ENCODE results near the gene STXBP4.

Gene STXBP4

DNA sequence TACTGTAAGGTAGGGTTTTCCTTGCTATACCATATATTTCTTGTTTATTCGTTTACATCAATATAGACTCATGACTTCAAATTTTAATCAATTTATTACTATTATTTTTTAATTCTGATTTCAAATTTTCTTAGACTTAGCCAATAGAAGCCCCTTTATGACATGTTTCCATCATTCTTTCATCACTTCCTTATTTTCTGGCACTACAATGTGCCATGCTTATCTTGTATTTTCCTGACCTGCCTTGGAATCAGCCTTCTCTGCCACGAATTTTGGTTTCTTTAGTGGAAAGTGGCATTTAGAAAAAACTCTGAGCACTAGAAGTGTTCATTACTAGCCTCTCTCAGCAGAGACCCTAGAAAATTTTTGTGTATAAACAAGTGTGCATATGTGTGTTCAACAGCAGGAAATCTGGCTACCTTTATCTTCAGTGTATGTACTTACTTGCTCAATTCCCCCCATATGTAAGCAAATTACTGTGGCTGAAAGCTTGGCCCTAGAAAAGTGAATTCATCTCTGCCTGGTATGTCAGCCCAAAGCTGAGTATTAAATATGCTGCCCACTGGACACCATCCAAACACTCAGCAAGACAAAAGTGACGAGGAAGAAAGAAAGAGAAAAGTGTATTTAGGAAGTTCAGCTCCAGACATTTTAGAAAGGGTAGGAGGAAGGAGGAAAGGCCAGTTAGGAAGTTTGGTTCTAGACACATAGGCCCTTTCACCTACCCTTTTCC, 4.0 kb downstream of the STXBP4 start:
- DNase-seq, result no peak

DNA sequence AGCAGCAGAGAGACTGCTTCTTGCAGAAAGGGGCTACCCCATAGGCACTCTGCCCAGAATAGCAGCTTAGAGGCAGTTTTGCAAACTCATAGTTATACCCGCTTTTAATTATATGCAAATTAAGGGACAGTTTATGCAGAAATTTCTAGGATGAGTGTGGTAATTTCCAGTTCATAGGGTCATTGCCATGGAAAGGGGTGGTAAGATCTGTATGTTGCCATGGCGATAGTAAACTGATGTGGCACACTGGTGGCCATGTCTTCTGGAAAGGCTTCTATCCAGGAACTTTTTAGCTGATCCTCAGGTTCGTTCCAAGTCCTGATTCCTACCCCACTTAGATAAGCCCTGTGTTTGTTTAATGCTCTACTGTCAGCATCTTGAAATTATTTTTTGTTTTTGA, 6.2 kb downstream of the STXBP4 start:
- no peak for DNase-seq

DNA sequence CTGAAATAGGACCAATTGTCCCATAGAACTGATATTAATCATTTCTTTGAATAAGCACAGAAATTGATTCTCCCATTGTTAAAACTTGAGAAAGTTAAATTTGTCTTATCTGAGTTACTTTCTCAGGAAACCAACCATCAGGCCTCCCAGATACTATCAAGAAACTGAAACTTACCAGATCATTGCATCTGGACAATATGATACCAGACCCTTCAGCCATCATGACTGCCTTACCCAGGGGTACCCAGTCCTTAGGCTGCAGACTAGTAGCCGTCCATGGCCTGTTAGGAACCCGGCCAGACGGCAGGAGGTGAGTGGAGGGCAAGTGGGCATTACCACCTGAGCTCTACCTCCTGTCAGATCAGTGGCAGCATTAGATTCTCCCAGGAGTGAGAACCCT, 7.8 kb downstream of the STXBP4 start:
- DNase-seq, result no peak

DNA sequence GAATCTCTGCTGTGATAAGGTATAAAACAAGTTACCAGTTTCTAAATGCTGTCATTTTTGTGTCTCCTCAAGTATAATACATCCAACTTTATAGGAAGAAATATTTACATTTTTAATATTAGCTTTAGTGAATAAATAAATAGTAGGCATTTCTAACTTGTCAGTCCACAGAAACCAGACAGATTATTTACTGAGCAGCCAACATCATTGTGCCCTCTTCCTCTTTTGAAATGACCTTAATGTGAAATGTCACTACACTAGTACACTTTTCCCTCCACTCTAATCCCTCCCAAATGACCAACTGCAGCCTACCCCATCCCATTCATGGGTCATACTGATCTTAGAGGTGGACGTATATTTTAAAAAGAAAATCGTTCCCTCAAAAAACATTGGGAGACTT, 9.2 kb downstream of the STXBP4 start:
- no peak for DNase-seq

DNA sequence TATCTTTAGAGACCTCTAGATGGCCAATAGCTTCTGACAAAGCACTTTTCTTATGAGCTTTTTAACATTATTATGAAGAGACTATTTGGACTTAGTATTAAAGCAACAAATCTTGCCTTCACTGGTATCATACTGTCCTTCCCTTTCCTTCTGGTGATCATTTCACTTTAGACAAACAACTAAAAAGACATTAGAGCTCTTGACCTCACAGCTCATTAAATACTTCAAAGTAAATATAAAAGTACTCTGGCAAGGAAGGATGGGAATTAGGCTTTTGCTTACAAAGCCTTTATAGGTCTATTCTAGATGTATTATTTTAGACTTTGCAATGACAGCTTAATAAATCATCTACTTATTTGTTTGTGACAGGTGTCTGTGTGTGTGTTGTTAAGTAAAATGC, 11.1 kb downstream of the STXBP4 start:
- DNase-seq, result no peak

DNA sequence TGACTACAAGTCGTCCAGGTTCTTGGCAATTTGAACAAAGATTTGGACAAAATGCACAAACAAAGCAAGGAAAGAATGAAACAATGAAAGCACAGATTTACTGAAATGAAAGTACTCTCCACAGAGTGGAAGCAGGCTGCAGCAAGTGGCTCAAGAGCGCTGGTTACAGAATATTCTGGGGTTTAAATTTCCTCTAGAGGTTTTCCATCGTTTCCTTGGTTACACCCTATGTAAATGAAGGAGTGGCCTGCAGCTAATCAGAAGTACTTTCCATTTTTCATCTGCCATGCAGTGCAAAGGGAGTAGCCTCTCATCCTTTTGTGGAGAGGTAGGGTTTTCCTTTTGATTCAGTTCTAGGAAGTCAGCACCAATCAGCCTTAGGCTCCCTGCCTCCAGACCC, 11.8 kb downstream of the STXBP4 start:
- no peak for DNase-seq

DNA sequence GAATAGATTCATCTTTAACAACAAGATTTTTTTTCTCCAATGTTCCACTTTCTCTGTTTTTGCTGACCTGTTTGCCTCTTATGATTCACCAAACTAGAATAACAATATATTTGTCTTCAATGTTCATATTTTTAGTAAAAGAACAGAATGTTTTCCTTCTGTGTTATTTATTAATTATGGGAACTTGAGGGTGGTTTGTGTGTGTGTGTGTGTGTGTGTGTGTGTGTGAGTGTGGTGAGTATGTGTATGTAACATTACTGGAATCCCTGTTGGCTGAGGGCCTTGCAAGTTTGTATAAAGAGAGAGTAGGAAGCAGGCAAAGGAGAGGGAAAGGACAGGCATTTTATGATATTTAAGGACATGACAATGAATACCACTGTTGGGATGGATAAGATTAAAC, 13.8 kb downstream of the STXBP4 start:
- no peak for DNase-seq

DNA sequence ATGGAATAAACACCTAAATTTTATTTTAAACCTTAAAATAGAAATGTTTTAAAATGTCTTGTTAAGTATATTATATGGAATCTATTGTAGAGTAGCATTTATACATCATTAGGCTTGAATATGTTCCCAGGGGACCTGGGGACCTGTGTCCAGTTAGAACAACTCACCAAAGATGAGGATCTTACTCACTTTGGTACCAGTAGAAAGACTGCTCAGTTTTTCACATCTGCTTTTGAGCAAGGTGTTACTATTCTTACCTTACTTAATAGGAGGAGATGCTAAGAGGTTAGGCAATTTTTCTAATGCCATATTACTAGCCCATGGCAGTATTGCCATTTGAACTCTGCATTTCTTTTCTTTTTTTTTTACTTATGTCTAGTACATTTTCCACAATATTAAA, 14.7 kb downstream of the STXBP4 start:
- DNase-seq, result no peak

DNA sequence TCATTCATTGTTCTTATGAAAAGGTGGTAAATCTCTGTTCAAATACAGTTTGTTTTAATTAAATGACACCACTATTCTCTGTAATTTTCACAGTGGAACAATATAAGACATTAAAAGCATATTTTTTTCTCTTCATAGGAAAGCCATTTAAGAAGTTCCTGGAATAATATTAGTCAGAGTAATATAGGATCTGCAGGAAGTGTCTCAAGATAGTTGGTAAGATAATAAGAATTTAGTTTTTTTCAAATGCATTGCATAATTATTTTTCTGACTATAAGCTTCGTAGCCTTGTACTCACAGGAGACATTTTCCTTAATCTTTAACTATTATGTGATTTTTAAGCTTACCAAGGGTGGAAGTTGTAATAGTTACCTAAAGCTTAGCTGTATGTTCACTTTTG, 16.9 kb downstream of the STXBP4 start:
- no peak for DNase-seq

DNA sequence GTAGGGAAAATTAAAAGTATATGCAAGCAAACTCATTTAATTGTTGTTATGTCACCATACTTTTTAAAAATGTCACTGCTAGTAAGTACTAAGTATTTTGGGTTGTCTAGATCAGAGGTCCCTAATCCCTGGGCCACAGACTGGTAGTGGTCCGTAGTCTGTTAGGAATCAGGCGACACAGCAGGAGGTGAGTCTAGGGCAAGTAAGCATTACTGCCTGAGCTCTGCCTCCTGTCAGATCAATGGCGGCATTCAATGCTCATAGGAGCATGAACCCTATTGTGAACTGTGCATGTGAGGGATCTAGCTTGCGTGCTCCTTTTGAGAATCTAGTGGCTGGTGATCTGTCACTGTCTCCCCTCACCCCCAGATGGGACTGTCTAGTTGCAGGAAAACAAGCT, 21.6 kb downstream of the STXBP4 start:
- no peak for DNase-seq

DNA sequence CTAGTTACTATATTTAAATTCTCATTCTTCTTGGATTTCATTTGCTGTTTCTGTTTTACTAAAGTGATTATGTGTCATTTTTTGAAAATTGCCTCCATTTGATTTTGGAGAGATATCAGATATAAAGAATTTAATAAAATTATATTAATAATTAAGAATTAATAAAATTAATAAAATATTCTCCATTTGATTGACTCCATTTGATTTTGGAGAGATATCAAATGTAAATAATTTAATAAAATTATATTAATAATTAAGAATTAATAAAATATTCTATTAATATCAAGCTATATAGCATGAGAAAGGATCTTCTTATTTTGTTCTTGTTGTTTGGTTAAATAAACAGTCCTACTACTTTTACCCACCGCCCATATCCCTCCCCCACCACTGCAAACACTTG, 23.0 kb downstream of the STXBP4 start:
- DNase-seq, result no peak

DNA sequence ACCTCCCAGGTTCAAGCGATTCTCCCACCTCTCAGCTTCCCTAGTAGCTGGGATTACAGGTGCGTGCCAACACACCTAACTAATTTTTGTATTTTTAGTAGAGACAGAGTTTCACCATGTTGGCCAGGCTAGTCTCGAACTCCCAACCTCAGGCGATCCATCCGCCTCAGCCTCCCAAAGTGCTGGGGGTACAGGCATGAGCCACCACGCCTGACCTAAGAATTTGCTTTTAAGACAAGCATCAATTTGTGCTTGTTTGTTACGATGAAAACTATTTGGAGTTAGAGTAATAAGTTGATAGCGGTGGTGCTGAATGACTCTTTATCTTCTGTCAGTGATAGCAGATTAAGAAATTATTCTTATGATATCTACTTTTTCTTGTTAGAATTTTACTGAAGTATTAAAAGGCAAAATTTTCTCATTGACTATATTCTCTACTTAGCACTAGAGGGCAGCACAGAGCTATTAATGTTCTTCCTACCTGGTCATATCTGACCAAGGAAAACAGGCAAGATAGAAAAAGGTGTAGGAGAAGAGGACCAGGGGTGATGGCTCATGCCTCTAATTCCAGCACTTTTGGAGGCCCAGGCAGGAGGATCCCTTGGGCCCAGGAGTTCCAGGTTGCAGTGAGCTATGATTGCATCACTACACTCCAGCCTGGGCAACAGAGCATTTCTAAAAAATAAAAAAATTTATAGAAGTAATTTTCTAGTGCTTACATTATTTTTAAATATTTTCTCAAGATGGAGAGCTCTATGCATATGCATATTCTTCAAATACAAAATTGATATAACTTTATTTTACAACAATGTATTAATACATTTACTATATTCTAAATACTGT, 24.5 kb downstream of the STXBP4 start:
- no peak for DNase-seq

DNA sequence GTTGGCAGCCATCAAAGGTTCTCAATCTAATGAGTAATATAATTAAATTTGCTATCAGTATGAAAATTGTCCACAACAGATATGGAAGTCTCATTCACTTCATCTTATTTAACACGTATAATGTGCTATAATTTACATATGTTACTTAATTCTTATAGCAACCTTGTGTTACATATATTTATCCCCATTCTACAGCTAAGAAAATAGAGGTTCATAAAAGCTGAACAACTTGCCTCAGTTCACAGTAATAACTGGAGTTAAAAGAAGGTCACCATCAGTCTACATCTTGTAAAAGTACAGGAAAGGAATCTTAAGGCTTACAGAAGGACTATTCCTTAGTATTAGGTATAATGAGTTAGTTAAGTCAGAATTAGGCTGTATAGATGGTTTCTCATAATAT, 27.9 kb downstream of the STXBP4 start:
- no peak for DNase-seq

DNA sequence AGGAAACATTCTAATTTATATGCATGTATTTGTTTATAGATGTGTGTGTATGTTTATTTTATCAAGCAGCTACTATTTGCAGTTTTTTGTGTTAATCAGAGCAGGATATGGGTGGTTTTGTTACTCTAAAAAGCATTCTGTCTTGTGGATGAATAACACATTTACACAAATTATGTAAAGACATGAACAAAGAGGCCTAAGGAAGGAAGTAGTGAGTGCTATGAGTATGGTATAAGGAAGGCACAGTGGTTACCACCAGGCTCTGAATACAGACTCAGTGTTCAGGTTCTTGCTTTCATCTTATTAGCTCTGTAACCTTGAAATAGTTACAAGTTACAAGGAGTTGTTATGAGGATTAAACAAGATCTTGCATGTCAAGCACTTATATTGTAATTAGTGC, 33.9 kb downstream of the STXBP4 start:
- DNase-seq, result no peak

DNA sequence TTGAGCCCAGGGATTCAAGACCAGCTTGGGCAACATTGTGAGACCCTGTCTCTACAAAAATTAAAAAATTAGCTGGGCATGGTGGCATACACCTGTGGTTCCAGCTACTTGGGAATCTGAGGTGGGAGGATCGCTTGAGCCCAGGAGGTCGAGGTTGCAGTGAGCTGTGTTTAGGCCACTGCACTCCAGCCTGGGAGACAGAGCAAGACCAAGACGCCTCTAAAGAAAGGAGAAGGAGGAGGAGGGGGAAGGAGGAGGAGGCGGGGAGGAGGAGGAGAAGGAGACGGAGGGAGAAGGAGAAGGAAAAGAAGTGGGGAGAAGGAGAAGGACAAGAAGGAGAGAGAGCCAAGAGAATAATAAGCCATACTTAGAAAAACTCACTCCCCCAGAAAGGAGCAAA, 35.9 kb downstream of the STXBP4 start:
- DNase-seq, result no peak

DNA sequence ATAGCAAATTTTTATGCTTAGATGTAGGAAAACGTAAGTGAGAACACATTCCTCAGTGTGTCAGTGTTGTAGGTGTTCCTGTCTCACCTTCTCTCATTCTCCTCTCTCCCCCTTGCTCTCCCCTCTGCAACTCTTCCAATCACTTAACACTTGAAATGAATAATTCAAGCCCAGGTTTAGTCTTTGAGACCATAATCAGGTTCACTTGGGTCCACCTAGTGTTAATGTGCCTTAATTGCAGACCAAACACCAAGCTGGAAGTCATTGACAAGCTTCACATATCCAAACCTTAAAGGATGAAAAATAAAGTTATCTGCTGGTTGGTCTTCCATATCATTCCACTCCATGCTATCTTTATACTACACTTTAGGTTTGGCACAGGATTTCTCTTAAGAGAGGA, 37.0 kb downstream of the STXBP4 start:
- DNase-seq, result no peak

DNA sequence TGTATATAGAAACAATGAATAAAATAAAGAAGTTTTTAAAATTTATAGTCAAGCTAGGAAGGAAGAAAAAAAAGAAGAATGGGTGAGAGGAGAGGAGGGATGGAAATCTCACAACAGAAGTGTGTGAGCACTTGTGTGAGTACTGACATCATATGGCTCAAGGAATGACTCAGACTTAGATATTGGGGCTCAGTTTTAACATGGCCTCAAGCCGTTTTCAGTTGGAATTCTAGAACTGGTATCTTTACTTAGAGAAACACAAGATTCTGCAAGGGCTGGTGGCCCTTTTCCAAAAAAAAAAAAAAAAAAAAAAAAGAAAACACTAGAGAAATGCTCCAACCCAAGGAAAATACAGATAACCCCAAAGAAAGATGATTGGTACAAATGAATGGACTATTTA, 55.1 kb downstream of the STXBP4 start:
- DNase-seq, result no peak

DNA sequence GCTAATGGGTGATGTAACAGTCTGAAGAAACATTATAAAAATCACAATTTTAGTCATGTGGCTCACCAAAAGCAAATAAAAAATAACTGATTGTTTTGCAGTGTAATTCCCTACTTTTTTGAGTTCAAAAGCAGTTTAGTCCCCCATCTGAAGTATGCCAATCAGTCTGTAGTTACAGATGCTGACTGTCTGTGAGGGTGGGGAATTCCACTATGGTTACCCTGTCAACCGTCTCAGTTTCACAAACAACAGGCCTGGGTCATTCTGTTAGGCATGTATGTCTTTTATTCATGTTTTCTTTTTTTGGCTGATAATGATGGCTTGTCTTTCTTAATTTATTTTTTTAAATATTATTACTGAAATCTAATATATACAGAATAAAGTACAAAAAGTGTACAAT, 69.3 kb downstream of the STXBP4 start:
- DNase-seq, result no peak

DNA sequence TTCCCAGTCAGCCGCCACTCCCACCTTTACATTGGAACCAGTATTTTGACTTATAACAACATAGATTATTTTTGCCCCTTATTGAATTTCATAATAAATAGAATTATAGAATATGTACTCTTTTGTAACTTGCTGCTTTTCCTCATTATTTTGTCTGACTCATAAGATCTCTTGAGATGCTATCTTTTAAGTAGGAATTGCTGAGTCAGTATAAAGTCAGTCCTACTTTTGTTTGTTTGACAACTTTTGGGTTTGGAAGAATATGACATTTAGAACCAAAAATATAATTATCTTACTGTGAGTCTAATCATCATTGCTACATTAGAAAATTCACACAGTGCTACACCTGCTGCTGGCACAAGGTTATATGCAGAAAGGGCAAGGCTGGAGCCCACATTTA, 69.7 kb downstream of the STXBP4 start:
- no peak for DNase-seq

DNA sequence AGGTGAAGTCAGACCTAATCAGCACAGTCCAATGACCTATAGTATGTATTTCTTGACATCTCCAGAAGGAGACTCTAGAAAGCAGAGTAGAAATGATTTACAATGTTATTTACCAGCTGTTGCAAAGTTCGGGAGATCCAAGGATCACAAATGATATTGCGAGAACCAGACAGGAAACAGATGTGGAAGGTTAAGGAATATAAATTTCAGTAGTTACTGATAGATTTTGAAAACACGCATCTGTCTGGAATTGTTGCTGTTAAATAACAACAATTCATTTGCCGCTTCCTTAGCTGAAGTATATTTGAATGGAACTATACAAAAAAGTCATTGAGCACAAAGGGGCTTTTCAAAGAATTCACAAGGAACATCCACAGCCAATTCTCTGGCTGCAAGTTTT, 72.0 kb downstream of the STXBP4 start:
- no peak for DNase-seq

DNA sequence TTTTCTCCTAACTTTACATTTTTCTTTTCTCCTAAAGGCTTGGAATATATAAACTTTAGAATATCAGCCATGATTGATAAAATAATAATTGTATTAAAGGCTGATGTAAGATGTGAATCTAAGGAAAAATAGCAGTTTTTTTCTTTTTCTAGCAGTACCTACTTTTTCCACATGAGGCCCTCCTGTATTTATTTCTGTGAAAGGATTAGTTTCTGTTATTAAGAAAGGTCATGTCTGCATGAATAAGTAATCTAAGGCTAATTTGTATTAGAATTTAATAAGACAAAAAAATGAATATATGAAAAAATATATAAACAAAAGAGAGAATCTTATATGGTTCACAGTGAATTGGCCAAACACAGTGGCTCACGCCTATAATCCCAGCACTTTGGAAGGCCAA, 85.3 kb downstream of the STXBP4 start:
- DNase-seq, result no peak

DNA sequence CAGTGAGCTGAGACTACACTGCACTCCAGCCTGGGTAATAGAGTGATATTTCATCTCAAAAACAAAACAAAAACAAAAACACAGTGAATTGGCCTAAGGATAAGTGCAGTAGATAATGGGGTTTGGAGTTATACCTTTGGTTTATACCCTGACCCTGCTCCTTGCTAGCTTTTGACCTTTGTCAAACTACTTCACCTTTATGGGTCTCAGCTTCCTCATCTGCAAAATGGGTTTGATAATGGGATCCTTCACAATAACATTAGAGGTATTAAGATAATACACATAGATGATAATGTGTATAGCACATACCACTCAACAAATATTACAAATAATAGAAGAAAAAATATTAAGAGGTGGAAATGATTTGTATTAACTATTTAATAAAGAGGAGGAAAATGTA, 85.9 kb downstream of the STXBP4 start:
- no peak for DNase-seq

DNA sequence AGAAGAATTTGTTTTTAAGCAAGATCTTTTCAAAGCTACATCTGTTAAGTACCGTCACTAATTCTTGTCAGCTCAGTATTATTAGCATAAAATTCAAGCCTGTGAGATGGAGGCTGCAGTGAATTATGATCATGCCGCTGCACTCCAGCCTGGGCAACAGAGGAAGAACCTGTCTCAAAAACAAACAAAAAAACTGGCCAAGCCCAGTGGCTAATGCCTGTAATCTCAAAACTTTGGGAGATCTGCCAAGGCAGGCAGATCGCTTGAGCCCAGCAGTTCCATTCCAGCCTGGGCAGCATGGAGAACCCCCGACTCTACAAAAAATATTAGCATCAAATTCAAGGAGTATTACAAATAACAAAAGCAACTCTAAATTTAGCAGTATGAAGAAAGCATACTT, 88.0 kb downstream of the STXBP4 start:
- DNase-seq, result no peak

DNA sequence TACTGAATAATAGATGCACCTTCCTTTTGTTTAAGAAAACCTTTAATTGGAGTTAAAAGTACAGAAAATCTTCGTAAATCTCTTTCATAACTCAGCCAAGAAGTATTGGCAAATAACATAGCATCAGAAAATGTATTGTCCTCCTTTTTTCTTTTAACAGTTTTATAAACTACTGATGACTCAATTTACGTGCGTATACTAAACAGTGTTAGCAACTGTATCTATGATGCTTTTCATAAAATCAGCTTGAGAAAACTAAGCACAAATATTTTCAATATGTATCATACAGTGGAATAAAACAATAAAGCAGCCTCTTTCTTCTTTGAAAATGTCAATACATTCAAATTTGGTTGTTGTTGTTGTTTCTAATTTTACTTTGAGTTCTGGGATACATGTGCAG, 88.6 kb downstream of the STXBP4 start:
- DNase-seq, result no peak

DNA sequence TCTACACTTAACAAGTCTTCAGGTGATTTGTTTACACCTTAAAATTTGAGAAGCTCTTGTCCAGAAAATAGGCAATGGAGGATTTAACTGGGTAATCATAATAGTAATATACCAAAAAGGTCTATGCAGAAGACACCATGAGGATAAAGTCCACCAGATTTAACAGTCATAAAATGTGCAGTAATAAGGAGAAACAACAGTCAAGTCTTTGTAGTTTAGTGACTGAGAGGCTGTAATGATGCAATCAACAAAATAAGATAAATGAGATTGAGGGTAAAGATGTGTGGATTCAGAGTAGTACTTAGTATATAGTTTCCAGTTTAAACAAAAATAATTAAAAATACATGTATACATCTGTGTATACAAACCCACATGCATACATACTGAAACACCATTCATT, 91.2 kb downstream of the STXBP4 start:
- DNase-seq, result no peak

Data from stimulated activated CD4-positive, alpha-beta T cell treated with anti-CD3 and anti-CD28 coated beads, Interleukin-12 subunit alpha, Interleukin-12 subunit beta, amount 100 ng/mL, for 4 hours (primary cell).